ENCODE data around the gene CALN1.

DNA sequence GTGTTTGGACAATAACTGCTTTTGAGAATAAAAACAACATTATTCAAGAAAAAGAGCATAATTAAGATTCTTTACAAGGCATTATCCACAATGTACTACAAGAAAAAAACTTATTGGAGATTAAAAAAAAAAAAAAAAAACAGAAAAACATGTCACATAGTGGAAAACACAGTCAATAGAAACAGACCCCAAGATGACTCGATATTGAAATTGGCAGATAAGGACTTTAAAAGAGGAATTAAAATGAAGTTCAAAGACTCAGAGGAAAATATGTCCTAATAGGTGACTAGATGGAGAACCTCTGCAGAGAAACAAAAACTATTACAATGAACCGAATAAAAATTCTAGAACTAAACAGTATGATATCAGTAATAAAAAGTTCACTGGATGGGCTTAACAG is 248.9 kb downstream of the CALN1 start:
- no peak for TF ChIP-seq CTCF (IDR thresholded peaks at IDR 0.05; ENCODE audit: low read length)
- TF ChIP-seq EZH2 (IDR thresholded peaks at IDR 0.05; ENCODE audit: borderline replicate concordance, low read length) = no peak
